Transverse colon (tissue), 4 donors: Measurements from ENCODE around the gene ZNF101. TPM values are rescaled to one million over a fixed set of nuclear protein-coding genes. Genes with fewer than 3 reads are reported as not detected.

ENCODE experiments used
- small RNA-seq, 4 donors: library from RNA; depleted of rRNA; stranded (forward); fragments of <200 nt; gene quantifications; one replicate each; pipeline ENCODE3, GENCODE V24; 2016
- total RNA-seq, 4 donors: library from RNA; depleted of rRNA; stranded (reverse); fragments of >200 nt; gene quantifications; one replicate each; pipeline ENCODE4 v1.1.0, GENCODE V29; 2016

The ZNF101 gene
- total RNA-seq, 4 donors from 2014 or later: 6.8 to 16.8 (median 11.1) TPM

Small RNAs within 50 kb of the gene (small RNA-seq; reads per million reads assigned to genes)
- gene AC011458.2: 0 reads per million in 4 donors

Other genes starting within 250 kb of the ZNF101 start
- 10 to 100 TPM in 2 of 4 donors, 1 to 10 TPM in 2; 2.6 to 10.5 (median 6.8) TPM for gene TSSK6, start 153.3 kb upstream of the ZNF101 start, total RNA-seq
- gene NDUFA13, start 152.6 kb upstream of the ZNF101 start, total RNA-seq: 100 to 1,000 TPM in 1 of 4 donors, 10 to 100 TPM in 3; 21.1 to 100 (median 76.0) TPM
- 1 to 10 TPM; 3.5 to 6.0 (median 4.0) TPM for gene YJEFN3, start 139.9 kb upstream of the ZNF101 start, total RNA-seq
- under 1 TPM in 1 of 4 donors, not detected in 3; 0.48 TPM for gene CILP2, start 130.6 kb upstream of the ZNF101 start, total RNA-seq
- gene PBX4, start 50.2 kb upstream of the ZNF101 start, total RNA-seq: 10 to 100 TPM in 1 of 4 donors, 1 to 10 TPM in 3; 1.9 to 11.9 (median 5.1) TPM
- 10 to 100 TPM; 19.2 to 52.5 (median 32.6) TPM for gene LPAR2, start 40.6 kb upstream of the ZNF101 start, total RNA-seq
- 10 to 100 TPM; 17.3 to 84.9 (median 27.2) TPM for gene GMIP, start 25.2 kb upstream of the ZNF101 start, total RNA-seq
- gene ATP13A1, start 5.2 kb upstream of the ZNF101 start, total RNA-seq: 100 to 1,000 TPM; 112 to 929 (median 402) TPM
- gene ZNF14, start 64.3 kb downstream of the ZNF101 start, total RNA-seq: 10 to 100 TPM in 1 of 4 donors, 1 to 10 TPM in 2, under 1 TPM in 1; 0.37 to 10.0 (median 4.6) TPM
- gene ZNF506, start 152.9 kb downstream of the ZNF101 start, total RNA-seq: 10 to 100 TPM; 11.6 to 43.2 (median 25.4) TPM
- 10 to 100 TPM in 3 of 4 donors, 1 to 10 TPM in 1; 3.7 to 41.6 (median 12.6) TPM for gene ZNF253, start 197.0 kb downstream of the ZNF101 start, total RNA-seq
- 1 to 10 TPM in 2 of 4 donors, under 1 TPM in 1, not detected in 1; 0.40 to 5.4 (median 3.8) TPM for gene ZNF93, start 232.1 kb downstream of the ZNF101 start, total RNA-seq